8988T (cell line): ENCODE measurements around the gene TRPC6.
"Not testable (repeated sequence)": the region's sequence is repeated elsewhere in the genome, so short reads cannot be mapped to it uniquely, and the experiment has no call there.

Experiments
- DNase-seq: peaks from one replicate; pipeline ENCODE4 v3.0.0; 2011

The TRPC6 gene

DNA sequence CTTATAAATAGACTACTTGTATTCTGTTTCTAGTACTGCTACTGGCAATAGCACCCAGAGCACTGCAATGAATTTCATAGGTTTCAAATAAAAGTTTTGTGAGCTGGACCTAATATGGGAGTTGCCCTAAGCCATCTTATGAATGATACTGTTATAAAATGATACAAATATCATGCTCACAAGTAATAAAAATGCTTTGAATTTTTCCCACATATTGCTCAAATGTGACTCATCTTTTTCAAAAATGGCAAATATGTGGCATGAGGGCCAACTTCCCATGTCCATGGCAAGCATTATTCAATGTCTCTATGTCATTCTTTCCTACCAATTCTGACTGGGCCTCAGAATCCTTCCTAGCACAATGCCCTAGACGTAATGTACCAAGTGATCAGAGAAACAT lies 137.6 kb downstream of the TRPC6 start:
- no peak for DNase-seq

GRCh38 chr11:101445761-101446160 lies 138.0 kb downstream of the TRPC6 start:
- DNase-seq = no peak

DNA sequence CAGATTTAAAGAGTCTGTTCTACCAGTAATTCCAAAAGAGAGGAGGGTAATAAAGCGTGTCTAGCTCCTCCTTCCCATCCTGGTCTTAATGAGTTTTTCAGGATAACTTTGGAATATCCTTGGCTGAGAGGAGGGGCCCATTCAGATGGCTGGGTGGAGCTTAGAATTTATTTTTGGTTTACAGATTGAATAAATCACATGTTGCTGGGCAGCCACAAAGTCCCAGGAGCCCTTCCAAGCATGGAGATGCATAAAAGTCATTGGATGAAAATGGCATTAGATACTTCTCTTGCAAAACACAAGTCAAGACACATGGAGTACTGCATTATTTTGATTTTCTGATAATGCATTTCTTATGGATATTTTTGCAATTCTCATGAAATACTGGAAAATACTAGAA lies 139.0 kb downstream of the TRPC6 start:
- no peak for DNase-seq

DNA sequence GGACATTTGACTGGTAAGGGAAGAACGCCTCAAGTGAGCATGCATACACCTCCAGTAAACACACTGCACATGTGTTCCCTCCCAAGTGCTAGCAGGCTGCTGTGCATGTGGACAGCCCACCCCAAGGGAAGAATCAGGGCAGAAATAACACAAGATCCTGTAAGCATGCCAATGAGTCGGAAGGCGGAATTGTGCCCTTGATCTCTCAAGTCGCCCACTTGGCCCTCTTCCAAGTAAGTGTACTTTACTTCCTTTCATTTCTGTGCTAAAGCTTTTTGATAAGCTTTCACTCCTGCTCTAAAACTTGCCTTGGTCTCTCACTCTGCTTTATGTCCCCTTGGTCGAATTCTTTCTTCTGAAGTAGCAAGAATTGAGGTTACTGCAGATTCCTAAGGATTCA lies 139.6 kb downstream of the TRPC6 start:
- no peak for DNase-seq

GRCh38 chr11:101442936-101443521 lies 140.8 kb downstream of the TRPC6 start:
- DNase-seq = no peak

- DNase-seq = no peak
Observed at GRCh38 chr11:101442171-101442570, 141.6 kb downstream of the TRPC6 start.

DNA sequence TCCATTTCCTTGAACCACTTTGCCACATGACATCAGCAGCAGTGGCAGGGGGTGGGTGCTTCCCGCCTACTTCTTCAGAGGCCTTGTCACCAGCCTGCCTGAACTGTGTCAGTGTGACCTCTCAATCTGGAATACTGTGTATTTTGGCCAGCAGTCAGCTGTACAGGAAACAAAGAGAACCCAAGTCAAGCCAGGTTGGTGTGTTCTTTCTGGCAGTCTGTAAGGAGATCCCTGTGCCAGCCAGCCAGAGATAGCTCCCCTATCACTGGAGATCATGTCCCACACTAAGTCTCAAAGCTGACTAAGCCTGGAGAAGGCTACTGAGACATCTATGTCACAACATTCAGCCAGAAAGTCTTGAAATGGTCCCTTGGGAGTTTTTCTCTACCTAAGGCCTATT lies 142.1 kb downstream of the TRPC6 start:
- DNase-seq = no peak

GRCh38 chr11:101439488-101439887 lies 144.3 kb downstream of the TRPC6 start:
- no peak for DNase-seq

- not testable (repeated sequence) for DNase-seq
Observed at GRCh38 chr11:101438708-101439107, 145.1 kb downstream of the TRPC6 start.

GRCh38 chr11:101438126-101438525 lies 145.7 kb downstream of the TRPC6 start:
- DNase-seq = no peak

GRCh38 chr11:101436511-101437142 lies 147.2 kb downstream of the TRPC6 start:
- no peak for DNase-seq

- DNase-seq = no peak
Observed at GRCh38 chr11:101435408-101435973, 148.3 kb downstream of the TRPC6 start.

- DNase-seq = no peak
Observed at GRCh38 chr11:101434026-101434643, 149.7 kb downstream of the TRPC6 start.

DNA sequence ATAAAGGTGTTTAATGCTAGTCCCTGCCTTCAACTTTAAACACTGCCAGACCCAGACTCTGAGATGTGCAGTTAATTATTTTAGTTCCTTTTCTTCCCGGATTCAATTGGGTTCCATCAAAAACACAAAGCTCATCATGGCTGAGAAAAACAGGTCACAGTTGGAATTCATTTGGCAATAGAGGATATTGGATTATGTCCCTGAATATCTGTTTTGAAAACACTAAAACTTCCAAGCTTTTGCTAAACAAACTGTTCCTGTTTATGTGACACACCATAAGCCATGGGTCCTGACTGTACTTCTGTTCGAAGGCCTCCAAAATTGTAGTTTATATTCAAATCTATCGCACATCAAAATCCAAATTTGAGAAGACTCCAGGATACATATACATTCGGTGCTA lies 150.7 kb downstream of the TRPC6 start:
- DNase-seq = no peak

- DNase-seq = no peak
Observed at GRCh38 chr11:101429703-101430540, 153.9 kb downstream of the TRPC6 start.

- DNase-seq = no peak
Observed at GRCh38 chr11:101428918-101429317, 154.9 kb downstream of the TRPC6 start.

GRCh38 chr11:101407324-101407723 lies 176.5 kb downstream of the TRPC6 start:
- no peak for DNase-seq
